Coronary artery (tissue), 2 donors: Measurements from ENCODE around the gene SLC25A29.
"Not testable (repeated sequence)": the region's sequence is repeated elsewhere in the genome, so short reads cannot be mapped to it uniquely, and the experiment has no call there.

Experiments
- DNase-seq: peaks from one replicate; pipeline ENCODE4 v3.0.0-alpha.2; 2017; ENCODE audit warnings: low spot score
- H3K27ac ChIP-seq, 2 donors: fragments of 200-600 bp; sonication (generic); one replicate each; pipeline ENCODE4 v1.5.1; 2016 to 2019
- H3K4me3 ChIP-seq: fragments of 200-600 bp; sonication (generic); 2 replicates; pipeline ENCODE4 v1.5.1; 2016; ENCODE audit warnings: mild to moderate bottlenecking, moderate library complexity
- TF ChIP-seq, protein P1 (sequence below): fragments of 200-600 bp; sonication (generic); IDR thresholded peaks from one replicate; pipeline ENCODE4 v1.5.1; 2019; ENCODE audit warnings: antibody characterized with exemption

SLC25A29 gene

DNA sequence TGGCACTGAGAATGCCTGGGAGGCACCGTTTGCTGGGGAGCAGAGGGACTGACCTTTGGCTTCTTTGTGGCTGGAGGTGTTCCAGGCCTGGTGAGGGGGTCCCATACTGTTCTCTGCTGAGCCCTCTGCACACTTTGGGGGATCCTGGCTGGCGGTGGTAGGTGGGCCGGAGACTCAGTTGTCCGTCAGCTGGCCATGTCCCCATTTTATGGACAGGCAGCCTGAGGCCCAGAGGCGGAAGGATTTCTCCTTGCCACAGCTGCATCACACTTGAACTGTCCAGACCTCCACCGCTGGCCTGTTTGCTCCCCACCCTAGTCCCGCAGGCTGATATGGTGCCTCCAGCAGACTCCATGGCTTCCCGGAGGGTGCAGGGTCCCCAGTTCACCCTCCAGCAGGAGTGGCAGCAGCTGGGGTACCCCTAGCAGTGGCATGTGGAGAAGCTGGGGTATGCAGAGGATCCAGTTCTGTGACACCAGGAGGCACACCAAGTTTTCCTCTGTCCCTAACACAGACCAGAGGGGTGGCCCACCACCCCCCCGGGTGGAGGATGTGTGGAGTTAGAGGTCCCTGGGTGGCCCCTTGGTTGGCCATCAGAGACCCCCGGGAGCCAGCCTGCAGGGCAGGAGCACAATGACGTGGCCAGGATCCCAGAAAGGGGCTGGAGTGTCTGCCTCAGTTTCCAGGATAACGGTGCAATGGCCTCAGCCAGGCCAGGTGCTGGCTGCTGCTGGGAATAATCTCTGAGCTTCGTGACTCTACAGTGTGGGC is 14.8 kb downstream of the SLC25A29 start:
- Histone ChIP-seq H3K4me3 (no peak overlapping the region), H3K27ac (no peak overlapping the region)
- TF ChIP-seq, protein P1, sequence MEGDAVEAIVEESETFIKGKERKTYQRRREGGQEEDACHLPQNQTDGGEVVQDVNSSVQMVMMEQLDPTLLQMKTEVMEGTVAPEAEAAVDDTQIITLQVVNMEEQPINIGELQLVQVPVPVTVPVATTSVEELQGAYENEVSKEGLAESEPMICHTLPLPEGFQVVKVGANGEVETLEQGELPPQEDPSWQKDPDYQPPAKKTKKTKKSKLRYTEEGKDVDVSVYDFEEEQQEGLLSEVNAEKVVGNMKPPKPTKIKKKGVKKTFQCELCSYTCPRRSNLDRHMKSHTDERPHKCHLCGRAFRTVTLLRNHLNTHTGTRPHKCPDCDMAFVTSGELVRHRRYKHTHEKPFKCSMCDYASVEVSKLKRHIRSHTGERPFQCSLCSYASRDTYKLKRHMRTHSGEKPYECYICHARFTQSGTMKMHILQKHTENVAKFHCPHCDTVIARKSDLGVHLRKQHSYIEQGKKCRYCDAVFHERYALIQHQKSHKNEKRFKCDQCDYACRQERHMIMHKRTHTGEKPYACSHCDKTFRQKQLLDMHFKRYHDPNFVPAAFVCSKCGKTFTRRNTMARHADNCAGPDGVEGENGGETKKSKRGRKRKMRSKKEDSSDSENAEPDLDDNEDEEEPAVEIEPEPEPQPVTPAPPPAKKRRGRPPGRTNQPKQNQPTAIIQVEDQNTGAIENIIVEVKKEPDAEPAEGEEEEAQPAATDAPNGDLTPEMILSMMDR = no peak
- DNase-seq = peak; percentile 53

DNA sequence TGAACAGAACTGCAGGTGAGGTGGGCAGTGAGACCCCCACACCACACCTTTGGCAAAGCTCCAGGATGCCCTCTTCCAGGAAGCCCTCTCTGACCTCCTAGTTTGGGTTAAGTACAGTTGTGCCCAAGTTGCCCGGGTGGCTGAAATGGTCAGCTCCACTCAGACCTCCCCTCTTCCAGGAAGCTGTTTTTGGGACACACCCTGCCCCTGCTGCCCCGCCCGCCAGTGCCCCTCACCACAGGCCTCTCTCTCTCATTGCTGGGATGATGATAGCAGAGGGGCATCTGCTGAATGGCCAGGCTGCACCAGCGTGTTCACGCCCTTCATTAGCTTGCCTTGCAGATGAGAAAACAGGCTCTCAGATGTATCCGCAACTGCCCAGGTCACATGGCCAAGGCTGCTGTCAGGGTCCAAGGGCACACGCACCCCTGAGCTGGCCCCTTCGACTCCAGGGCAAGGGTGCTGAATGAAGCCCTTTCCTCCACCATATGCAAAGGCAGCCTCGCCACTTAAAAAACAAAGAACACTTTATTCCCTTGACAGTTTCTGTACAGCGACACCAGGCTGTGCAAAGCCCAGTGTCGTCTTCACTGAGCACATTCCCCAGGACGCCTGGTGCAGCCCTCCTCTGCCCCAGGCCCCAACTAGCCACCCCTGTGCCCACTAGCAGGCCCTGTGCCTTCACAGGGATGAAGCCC is 15.5 kb downstream of the SLC25A29 start:
- DNase-seq = peak; percentile 65
- TF ChIP-seq, protein P1 = no peak
- H3K27ac ChIP-seq = no peak overlapping the region
- H3K4me3 ChIP-seq = no peak overlapping the region

DNA sequence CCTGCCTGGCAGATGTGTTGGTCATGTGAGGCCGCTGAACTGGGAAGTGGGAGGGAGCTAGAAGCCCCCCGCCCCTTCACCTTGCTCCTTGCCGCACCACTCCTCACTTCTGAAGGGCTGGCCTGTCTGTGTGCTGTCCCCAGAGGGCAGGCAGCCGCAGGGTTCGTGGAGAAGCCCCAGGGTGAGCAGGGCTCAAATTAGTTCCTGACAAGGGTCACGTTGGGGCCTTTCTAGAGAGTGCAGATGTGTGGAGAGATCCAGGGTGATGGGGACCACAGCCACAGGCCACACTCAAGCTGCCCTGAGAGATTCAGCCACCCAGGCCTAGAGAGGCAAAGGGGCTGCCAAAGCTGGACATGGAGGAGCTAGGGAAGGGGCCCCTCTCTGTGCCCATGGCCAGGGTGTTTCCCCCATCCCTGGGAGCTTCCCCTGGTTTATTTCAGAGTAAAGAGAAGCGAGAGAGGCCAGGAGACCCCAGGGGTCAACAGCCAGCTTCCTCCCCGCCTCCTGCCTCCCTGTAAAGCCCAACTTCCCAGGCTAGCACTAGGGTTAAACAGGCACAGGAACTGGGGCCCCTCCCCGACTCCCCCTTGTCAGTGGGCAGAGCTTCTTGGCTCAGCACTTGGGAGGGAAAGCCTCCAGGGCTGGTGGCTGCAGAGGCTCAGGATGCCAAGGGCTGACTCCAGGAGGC is 16.2 kb downstream of the SLC25A29 start:
- DNase-seq = peak; percentile 55
- H3K4me3 ChIP-seq = no peak overlapping the region
- TF ChIP-seq, protein P1 = no peak
- no peak overlapping the region for H3K27ac ChIP-seq

DNA sequence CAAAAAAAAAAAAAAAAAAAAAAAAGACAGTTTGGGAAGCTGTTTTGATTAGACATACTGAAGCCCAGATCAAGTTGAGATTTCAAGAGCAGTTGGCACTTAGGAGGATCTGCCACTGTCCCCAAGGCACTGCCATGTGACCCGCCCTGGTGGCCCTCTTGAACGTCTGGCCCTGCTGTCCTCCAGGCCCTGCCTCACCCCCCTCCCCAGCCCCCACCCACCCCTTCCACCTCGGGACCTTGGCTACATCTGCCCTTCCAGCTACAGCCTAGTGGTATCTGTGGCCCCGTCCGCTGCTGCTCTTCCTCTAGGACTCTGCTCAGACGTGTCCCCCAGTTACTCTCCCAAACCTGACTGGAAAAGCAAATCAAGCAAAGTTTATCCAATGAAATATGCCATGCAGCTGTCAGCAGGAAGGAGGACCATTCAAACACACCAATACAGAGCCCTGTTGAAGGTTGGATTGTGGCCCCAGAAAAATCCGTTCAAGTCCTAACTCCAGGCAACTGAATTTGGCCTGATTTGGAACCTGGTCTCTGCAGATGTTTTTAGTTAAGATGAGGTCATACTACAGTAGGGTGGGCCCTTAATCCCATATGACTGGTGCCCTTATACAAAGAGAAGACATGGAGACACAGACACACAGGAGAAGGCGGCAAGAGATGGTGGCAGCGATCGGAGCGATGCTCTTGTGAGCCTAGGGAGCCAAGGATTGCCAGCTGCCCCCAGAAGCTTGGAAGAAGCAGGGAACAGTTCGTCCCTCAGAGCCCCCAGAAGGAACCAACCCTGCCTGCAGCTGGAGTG is 17.7 kb downstream of the SLC25A29 start:
- TF ChIP-seq, protein P1 = no peak
- peak; percentile 62 for DNase-seq
- H3K4me3 ChIP-seq = no peak overlapping the region
- H3K27ac ChIP-seq = no peak overlapping the region

DNA sequence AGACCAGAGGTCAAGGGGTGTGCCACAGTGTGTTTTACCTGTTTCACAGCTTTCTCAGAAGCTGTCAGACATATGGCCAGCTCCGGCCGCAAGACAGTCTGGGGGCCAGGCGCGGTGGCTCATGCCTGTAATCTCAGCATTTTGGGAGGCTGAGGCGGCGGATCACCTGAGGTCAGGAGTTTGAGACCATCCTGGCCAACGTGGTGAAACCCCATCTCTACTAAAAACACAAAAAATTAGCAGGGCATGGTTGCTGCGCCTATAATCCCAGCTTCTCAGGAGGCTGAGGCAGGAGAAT is 18.3 kb downstream of the SLC25A29 start:
- not testable (repeated sequence) for DNase-seq, H3K27ac ChIP-seq

DNA sequence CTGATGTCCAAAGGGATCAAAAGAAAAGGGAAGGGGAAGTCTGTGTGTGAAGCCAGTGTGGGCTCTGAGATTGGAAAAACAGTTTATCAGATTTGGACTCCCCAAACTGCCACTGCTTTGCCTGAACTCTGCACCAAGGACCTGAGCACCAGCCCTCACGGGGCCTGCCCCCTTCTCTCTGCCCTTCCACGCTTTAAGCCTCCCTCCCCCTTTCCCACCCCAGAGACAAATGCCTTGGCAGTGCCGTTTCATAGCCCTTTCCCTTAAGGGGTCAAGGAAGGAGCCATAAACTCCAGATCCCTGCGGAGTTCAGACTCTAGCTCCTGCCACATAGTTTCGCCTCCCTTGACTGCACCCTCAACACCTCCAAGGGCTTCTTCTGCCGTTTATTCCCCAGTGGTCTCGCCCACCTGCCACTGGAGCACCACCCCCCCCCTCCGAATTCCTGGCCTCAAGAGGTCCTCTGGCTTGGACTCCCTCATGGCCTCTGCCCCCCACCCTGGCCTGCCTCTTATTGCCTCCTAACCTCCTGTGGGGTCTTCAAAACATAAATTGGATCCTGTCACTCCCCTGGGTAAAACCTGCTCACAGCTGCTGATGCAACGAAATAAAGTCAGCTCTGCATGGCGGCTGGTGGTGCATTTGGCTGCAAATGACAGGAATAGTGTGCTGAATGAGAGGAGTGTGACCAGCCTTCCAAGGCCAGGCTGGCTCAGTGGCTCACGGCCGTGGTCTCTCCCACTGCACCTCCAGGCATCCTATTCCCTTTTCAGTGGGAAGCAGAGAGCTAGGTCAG is 18.8 kb downstream of the SLC25A29 start:
- Histone ChIP-seq H3K27ac (no peak overlapping the region), H3K4me3 (no peak overlapping the region)
- no peak for DNase-seq
- TF ChIP-seq, protein P1 = no peak

More for the DNA sequence above, 18.3 kb downstream of the SLC25A29 start:
- not testable (repeated sequence) for H3K4me3 ChIP-seq
